ENCODE results near the gene POLR3K. TPM values are rescaled to one million over a fixed set of nuclear protein-coding genes. Genes with fewer than 3 reads are reported as not detected.
"Not testable (repeated sequence)": the region's sequence is repeated elsewhere in the genome, so short reads cannot be mapped to it uniquely, and the experiment has no call there.

POLR3K gene
- total RNA-seq, 1 donor from 2014 or later = 7.3 TPM

DNA sequence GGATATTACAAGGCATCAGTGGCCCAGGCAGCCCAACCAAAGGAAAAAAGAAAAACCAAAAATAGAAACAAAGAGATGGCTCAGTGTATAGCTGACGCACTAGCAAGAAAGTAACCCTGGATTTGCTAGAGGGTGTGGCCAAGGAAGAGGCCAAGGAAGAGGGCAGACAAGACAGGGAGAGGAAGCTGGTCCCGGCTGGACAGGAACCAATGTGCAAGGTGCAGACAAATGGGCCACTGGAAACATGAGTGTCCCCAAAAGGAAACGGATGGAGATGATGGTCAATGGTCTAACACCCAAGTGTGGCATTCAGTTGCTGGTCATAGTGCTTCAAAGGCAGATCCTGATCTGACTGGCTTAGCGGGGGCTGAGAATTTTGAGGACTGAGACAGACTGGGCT is 10.7 kb downstream of the POLR3K start:
- Mint-ChIP-seq H3K4me1 (ENCODE audit: low read depth) (no peaks in the 10 kb centered on the region), H3K36me3 (ENCODE audit: low read depth) (peaks cover 11% of the 10 kb centered on the region), H3K27me3 (ENCODE audit: low read depth) (no peaks in the 10 kb centered on the region), H3K9me3 (ENCODE audit: low read depth) (no peaks in the 10 kb centered on the region), H3K4me3 (ENCODE audit: unreplicated experiment) (no peak overlapping the region), H3K27ac (ENCODE audit: unreplicated experiment) (no peak overlapping the region)
- DNase-seq (ENCODE audit: low spot score) = no peak
- TF ChIP-seq, protein P1, sequence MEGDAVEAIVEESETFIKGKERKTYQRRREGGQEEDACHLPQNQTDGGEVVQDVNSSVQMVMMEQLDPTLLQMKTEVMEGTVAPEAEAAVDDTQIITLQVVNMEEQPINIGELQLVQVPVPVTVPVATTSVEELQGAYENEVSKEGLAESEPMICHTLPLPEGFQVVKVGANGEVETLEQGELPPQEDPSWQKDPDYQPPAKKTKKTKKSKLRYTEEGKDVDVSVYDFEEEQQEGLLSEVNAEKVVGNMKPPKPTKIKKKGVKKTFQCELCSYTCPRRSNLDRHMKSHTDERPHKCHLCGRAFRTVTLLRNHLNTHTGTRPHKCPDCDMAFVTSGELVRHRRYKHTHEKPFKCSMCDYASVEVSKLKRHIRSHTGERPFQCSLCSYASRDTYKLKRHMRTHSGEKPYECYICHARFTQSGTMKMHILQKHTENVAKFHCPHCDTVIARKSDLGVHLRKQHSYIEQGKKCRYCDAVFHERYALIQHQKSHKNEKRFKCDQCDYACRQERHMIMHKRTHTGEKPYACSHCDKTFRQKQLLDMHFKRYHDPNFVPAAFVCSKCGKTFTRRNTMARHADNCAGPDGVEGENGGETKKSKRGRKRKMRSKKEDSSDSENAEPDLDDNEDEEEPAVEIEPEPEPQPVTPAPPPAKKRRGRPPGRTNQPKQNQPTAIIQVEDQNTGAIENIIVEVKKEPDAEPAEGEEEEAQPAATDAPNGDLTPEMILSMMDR (IDR thresholded peaks at IDR 0.05) = no peak

DNA sequence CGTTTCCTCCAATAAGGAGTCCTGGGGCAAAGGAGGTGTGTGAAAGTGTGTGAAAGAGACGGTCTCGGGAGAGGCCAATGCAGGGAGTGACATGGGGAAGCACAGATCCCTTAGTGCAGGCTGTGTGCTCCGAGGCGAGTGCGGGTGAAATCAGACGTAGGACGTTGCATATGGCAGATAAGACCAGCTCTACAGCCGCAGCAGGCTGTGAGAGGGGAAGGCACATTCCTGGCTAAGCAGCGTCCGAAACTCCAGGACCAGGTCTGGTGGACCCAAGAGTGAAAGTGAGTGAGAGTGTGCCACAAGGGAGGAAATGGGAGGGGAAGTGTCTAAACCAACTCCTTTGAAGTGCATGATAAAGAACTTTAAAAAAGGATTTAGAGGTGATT is 11.3 kb downstream of the POLR3K start:
- DNase-seq (ENCODE audit: low spot score) = no peak
- H3K36me3 Mint-ChIP-seq (ENCODE audit: low read depth) = peaks cover 10% of the 10 kb centered on the region
- no peak overlapping the region for H3K4me3 Mint-ChIP-seq (ENCODE audit: unreplicated experiment)
- TF ChIP-seq, protein P1 (IDR thresholded peaks at IDR 0.05) = no peak
- H3K4me1 Mint-ChIP-seq (ENCODE audit: low read depth) = no peaks in the 10 kb centered on the region
- no peaks in the 10 kb centered on the region for H3K27me3 Mint-ChIP-seq (ENCODE audit: low read depth)
- no peak overlapping the region for H3K27ac Mint-ChIP-seq (ENCODE audit: unreplicated experiment)
- H3K9me3 Mint-ChIP-seq (ENCODE audit: low read depth) = no peaks in the 10 kb centered on the region

DNA sequence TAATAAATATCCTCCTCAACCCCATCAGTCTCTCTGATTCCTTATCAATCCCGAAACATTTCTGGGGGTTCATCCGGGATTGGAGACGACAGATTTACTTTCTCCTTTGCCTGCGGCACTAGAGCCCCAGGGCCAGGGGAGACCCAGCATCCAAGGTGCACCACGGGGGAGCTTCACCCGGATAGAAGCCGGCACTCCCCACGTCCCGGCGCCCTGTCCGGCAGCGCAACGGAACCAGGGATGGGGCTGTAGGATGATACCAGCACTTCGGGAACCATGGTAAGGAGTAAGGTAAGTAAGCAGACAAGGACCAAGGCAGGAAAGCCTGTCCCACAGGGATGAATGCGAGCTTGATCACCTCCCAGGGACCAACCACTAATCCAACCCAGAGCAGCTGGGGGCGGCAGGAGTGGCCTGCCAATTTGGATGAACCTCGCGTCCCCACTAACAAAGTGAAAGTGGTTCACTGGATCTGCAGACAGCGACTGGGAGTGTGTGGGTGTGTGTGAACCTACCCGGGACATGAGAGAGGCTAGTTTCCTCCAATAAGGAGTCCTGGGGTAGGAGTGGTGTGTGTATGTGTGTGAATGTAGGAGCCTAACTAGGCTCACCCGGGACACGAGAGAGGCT is 11.9 kb downstream of the POLR3K start:
- DNase-seq (ENCODE audit: low spot score) = no peak
- Mint-ChIP-seq H3K4me3 (ENCODE audit: unreplicated experiment) (no peak overlapping the region), H3K27ac (ENCODE audit: unreplicated experiment) (no peak overlapping the region), H3K36me3 (ENCODE audit: low read depth) (peaks cover 10% of the 10 kb centered on the region), H3K27me3 (ENCODE audit: low read depth) (no peaks in the 10 kb centered on the region), H3K4me1 (ENCODE audit: low read depth) (no peaks in the 10 kb centered on the region), H3K9me3 (ENCODE audit: low read depth) (no peaks in the 10 kb centered on the region)
- TF ChIP-seq, protein P1 (IDR thresholded peaks at IDR 0.05) = no peak

DNA sequence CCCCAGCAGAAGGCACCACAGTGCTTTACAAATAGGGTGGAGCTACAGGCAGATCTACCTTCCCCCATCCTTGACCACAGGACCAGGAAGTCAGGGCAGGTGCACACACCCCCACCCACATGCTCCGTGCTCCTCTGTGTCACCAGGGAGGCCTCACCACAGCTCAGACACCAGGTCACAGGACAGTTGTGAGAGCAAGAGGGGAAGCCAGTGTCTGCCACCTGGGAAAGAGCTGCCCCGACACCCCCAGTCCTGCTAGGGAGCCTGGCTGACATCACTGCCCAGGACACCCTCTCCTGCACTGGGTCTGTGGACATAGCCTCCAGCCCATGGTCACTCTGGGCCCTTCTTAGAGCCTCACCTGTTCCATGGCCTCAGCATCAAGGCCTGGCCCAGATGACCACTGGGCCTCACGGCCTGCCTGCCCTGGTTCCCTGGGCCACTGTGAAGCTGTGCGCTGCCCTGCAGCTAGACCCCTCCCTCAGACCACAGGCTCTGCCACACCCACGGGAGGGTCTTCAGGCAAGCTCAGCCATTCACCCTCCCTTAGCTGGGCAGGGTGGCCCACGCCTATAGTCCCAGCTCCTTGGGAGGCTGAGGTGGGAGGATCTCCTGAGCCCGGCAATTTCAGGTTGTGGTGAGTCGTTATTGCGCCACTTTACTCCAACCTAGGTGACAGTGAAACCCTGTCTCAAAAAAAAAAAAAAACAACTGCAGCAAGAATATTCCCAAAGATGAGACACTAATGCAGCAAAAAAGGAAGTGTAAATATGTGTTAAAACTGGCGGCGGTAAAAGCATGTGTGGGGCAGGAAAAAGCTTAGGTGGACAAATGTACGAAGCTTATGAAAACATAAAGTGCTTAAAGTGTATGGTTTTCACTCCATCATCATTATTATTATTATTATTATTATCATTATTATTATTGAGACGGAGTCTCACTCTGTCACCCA is 14.2 kb downstream of the POLR3K start:
- Mint-ChIP-seq H3K27ac (ENCODE audit: unreplicated experiment) (no peak overlapping the region), H3K9me3 (ENCODE audit: low read depth) (no peaks in the 10 kb centered on the region), H3K4me1 (ENCODE audit: low read depth) (no peaks in the 10 kb centered on the region), H3K4me3 (ENCODE audit: unreplicated experiment) (no peak overlapping the region), H3K27me3 (ENCODE audit: low read depth) (no peaks in the 10 kb centered on the region), H3K36me3 (ENCODE audit: low read depth) (peaks cover 8% of the 10 kb centered on the region)
- TF ChIP-seq, protein P1 (IDR thresholded peaks at IDR 0.05) = no peak
- no peak for DNase-seq (ENCODE audit: low spot score)

DNA sequence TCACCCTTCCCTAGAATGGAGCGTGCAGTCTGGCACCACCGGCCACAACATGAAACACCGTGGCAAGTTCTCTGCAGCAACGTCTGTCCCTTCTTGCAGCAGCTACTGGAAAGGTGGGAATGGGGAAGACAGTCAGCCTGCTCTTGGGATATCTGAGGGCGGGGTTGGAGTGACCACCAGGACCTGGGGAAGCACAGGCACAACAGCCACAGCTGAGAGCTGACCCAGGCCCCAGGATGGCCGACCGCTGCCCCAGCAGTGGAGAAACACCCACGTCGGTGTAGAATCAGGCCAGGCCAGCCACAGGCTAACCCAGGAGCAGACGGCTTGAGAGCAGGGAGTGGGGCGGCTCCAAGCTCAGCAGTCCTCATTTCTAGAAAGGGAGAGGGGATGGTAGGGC is 15.2 kb downstream of the POLR3K start:
- not testable (repeated sequence) for H3K27ac Mint-ChIP-seq (ENCODE audit: unreplicated experiment); DNase-seq (ENCODE audit: low spot score); H3K36me3 Mint-ChIP-seq (ENCODE audit: low read depth); H3K9me3 Mint-ChIP-seq (ENCODE audit: low read depth); H3K27me3 Mint-ChIP-seq (ENCODE audit: low read depth); H3K4me3 Mint-ChIP-seq (ENCODE audit: unreplicated experiment); H3K4me1 Mint-ChIP-seq (ENCODE audit: low read depth)
